K562 (cell line): Measurements from ENCODE around the gene ANK3. TPM values are rescaled to one million over a fixed set of nuclear protein-coding genes. Genes with fewer than 3 reads are reported as not detected.

Source experiments
- ARID4B ChIP-seq: sonication (generic); formaldehyde crosslinking; IDR thresholded peaks from 2 replicates; pipeline ENCODE4 v1.8.0; 2022; ENCODE audit warnings: mild to moderate bottlenecking, missing genetic modification reagents
- ATF4 ChIP-seq: fragments of 450-650 bp; formaldehyde crosslinking; IDR thresholded peaks from 2 replicates; pipeline ENCODE4 v1.4.0; 2022; ENCODE audit warnings: mild to moderate bottlenecking, moderate library complexity
- ATF7 ChIP-seq: fragments of 450-650 bp; IDR thresholded peaks from 2 replicates; pipeline ENCODE4 v1.7.1; 2014; ENCODE audit warnings: mild to moderate bottlenecking, moderate library complexity
- FOXJ2 ChIP-seq: fragments of 200-800 bp; sonication (Bioruptor generic); IDR thresholded peaks from 2 replicates; pipeline ENCODE4 v1.6.1; 2016; ENCODE audit warnings: missing genetic modification characterization, missing compliant biosample characterization
- JUND ChIP-seq, 2 experiments: IDR thresholded peaks; 2 replicates in 1 of 2; 3 replicates in 1 of 2; pipeline ENCODE4 v1.6.1; 2011; ENCODE audit warnings: borderline replicate concordance in 2 of 2, low read depth in 2 of 2, low read length in 2 of 2, improper control_type of control experiment in 1 of 2, missing biosample characterization in 1 of 2, missing genetic modification characterization in 1 of 2, missing genetic modification reagents in 1 of 2
- MXI1 ChIP-seq: IDR thresholded peaks from 2 replicates; pipeline ENCODE4 v1.6.1; 2011; ENCODE audit warnings: low read depth, mild to moderate bottlenecking, improper control_type of control experiment, low read length
- NFIC ChIP-seq: fragments of 450-650 bp; IDR thresholded peaks from 2 replicates; pipeline ENCODE4 v1.6.1; 2017; ENCODE audit warnings: mild to moderate bottlenecking, inconsistent platforms
- PKNOX1 ChIP-seq: fragments of 450-650 bp; IDR thresholded peaks from 2 replicates; pipeline ENCODE4 v1.6.1; 2016
- REST ChIP-seq, 2 experiments: fragments of 450-650 bp; formaldehyde crosslinking in 1 of 2; IDR thresholded peaks; 2 replicates each; pipeline versions ENCODE4 v1.4.0 to v1.6.1; 2014 to 2020; ENCODE audit warnings: mild to moderate bottlenecking in 2 of 2, borderline replicate concordance in 1 of 2, low read depth in 1 of 2
- SMAD4 ChIP-seq: fragments of 250-450 bp; sonication (Bioruptor Pico); conservative IDR thresholded peaks from 2 replicates; pipeline ENCODE4 v1.8.0; 2021; ENCODE audit warnings: inconsistent platforms, mild to moderate bottlenecking, moderate library complexity
- TEAD4 ChIP-seq, 2 experiments: sonication (generic) in 1 of 2; formaldehyde crosslinking in 1 of 2; IDR thresholded peaks; 2 replicates each; pipeline versions ENCODE4 v1.6.1 to v1.8.0; 2012 to 2022; ENCODE audit warnings: borderline replicate concordance in 1 of 2, inconsistent platforms in 1 of 2, low read length in 1 of 2, mild to moderate bottlenecking in 1 of 2, missing genetic modification reagents in 1 of 2
- polyA plus RNA-seq, 8 experiments: library from polyadenylated mRNA; depleted of rRNA in 4 of 8; stranded (reverse) in 5 of 8; unstranded in 3 of 8; fragments of >200 nt; fragmentation: Nextera tagmentation in 2 of 8; fragmentation: Illumina TruSeq in 1 of 8; extraction: Ambion mirVana in 2 of 8; extraction: Trizol in 1 of 8; gene quantifications; 2 replicates each; pipeline versions ENCODE4 v1.2.1 to v1.2.3, GENCODE V29; 2011 to 2014; ENCODE audit warnings: inconsistent platforms in 1 of 8, missing spikeins in 1 of 8
- total RNA-seq, 7 experiments: library from RNA; depleted of rRNA in 6 of 7; stranded (reverse); fragments of >200 nt in 6 of 7; fragmentation: Illumina TruSeq in 2 of 7; extraction: Trizol in 2 of 7; gene quantifications; 2 replicates each; pipeline versions ENCODE4 v1.2.1 to v1.2.3, GENCODE V29; 2011 to 2021; ENCODE audit warnings: low replicate concordance in 1 of 7

Gene ANK3
- total and polyA plus RNA-seq, 9 of the 15 experiments (the other 6 are each of a cell fraction or from before 2014, with no cell fraction given) = 10.0 to 32.3 (median 17.9) TPM

GRCh38 chr10:60170250-60170649 is 219.4 kb downstream of the ANK3 start (continued):
- TF ChIP-seq SMAD4 (CRISPR knock-in tag) (peak; percentile 33; the same call in 1 of the 2 replicates), TEAD4 (IDR thresholded peaks at IDR 0.05; ENCODE audit: low read length) (peak; percentile 68; the same call in 1 of the 2 replicates), TEAD4 (CRISPR knock-in tag; IDR thresholded peaks at IDR 0.05; ENCODE audit: borderline replicate concordance) (no peak), MXI1 (no peak), ARID4B (CRISPR knock-in tag) (no peak), ATF4 (CRISPR knock-in tag) (peak; percentile 37; the same call in 1 of the 2 replicates), NFIC (peak; percentile 12; the same call in 1 of the 2 replicates), ATF7 (peak; percentile 78), FOXJ2 (tag) (0 out of 2 replicates have a peak, but pooled peaks have one; percentile 28), PKNOX1 (0 out of 2 replicates have a peak, but pooled peaks have one; percentile 24), REST (IDR thresholded peaks at IDR 0.05; ENCODE audit: borderline replicate concordance) (peak; percentile 52), REST (CRISPR knock-in tag; IDR thresholded peaks at IDR 0.05; ENCODE audit: low read depth) (no peak), JUND (IDR thresholded peaks at IDR 0.05; ENCODE audit: borderline replicate concordance, low read depth, low read length) (peak; percentile 45; the same call in 1 of the 2 replicates), JUND (tag; IDR thresholded peaks at IDR 0.05; ENCODE audit: borderline replicate concordance, low read depth, low read length) (peak; percentile 27; the same call in 1 of the 3 replicates)
